Activated CD8-positive, alpha-beta memory T cell treated with anti-CD3 and anti-CD28 coated beads for 36 hours (primary cell): ENCODE measurements around the gene SIPA1L3. TPM values are rescaled to one million over a fixed set of nuclear protein-coding genes. Genes with fewer than 3 reads are reported as not detected.

Source experiments
- CTCF ChIA-PET: fragments of 350-600 bp; sonication (Branson Sonifier 250); formaldehyde crosslinking; loops from one replicate; lab custom pipeline; 2021; ENCODE audit warnings: antibody characterized with exemption; lab: Charles Lee
- POLR2A ChIA-PET: fragments of 350-600 bp; sonication (Branson Sonifier 250); formaldehyde crosslinking; loops from one replicate; lab custom pipeline; 2021; ENCODE audit warnings: antibody characterized with exemption; lab: Charles Lee
- total RNA-seq, 2 experiments: library from RNA; stranded (reverse); gene quantifications; one replicate each; pipeline ENCODE4 v1.2.3, GENCODE V29; 2021

SIPA1L3 gene
- total RNA-seq, 2 experiments from 2014 or later, result 14.0 to 15.3 TPM

DNA sequence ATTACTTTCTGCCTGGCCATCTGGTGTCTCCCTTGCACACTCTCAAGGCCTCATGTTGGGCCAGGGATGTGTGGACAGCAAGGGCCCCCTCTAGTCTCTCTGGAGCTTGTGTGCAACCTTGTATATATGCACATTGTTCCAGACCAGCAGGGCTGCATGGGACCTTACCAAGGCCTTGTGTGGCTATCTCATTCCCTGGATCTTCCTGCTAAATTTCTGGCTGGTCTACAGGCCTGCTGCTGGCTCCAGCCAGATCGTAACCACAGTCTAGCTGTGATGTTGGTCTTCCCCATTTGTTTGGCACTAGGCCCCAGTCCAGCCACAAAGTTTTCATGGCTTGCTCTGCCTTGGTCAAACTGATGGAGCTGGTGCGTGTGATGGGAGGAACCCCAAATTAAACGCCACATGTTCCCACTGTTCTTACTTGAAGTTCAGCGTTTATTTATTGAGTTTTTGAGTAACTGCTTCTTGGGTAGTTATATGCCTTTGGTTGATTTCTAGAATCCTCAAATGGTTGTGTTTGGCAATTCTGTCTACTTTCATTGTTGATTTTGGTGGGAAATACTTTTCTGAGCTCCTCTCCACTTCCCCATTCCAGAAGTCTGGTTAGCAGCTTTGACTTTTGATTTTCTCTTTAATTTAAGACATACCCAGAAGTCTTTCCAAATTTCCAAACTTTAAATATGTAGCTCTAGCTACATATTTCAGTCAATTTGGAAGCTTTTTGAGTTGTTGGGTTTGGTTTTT is 56.4 kb downstream of the SIPA1L3 start:
- ChIA-PET CTCF (interaction anchor here (0.6 kb wide), 1 partner anchor 38 kb away, joined by 5 read pairs; no protein-coding TSS in a partner anchor), POLR2A (interaction anchor here (0.6 kb wide), 1 partner anchor 85 kb away, joined by 7 read pairs; no protein-coding TSS in a partner anchor)

DNA sequence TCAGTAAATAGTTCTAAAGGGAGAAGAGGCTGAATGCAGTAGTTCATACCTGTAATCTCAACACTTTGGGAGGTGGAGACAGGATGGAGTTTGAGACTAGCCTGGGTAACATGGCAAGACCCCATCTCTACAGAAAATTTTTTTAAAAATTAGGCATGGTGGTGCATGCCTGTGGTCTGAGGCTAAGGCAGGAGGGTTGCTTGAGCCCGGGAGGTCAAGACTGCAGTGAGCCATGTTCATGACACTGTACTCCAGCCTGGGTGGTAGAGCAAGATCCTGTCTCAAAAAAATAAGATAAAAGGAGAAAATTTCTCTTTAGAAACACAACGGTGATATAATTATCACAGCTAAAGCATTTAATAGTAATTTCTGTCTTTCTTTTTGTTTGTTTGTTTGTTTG is 57.1 kb downstream of the SIPA1L3 start:
- CTCF ChIA-PET, result no interaction called here

DNA sequence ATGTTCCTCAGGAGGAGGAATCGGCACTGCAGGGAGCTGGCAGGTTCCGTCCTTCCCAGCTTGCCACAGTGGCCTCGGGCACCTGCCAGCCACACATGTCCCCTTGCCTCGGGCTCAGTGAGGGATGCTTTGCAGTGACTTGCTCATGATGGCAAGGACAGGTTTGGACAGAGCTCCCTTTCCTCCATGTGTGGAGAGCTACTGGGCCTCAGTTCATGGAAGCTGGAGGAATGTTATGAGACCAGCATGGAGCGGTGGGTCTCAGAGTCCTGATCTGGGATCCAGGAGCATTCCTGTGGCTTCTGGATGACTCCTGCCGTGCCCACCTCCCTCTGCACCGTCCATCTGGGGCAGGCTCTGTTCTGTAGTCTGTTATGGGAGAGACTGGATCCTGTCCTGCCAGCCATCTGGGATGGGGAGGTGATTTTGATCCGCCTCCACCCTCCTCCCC is 59.2 kb downstream of the SIPA1L3 start:
- ChIA-PET CTCF (no interaction called here), POLR2A (no interaction called here)

More for the DNA sequence above, 57.1 kb downstream of the SIPA1L3 start:
- POLR2A ChIA-PET, result interaction anchor here (0.6 kb wide), 1 partner anchor 84 kb away, joined by 7 read pairs; no protein-coding TSS in a partner anchor

DNA sequence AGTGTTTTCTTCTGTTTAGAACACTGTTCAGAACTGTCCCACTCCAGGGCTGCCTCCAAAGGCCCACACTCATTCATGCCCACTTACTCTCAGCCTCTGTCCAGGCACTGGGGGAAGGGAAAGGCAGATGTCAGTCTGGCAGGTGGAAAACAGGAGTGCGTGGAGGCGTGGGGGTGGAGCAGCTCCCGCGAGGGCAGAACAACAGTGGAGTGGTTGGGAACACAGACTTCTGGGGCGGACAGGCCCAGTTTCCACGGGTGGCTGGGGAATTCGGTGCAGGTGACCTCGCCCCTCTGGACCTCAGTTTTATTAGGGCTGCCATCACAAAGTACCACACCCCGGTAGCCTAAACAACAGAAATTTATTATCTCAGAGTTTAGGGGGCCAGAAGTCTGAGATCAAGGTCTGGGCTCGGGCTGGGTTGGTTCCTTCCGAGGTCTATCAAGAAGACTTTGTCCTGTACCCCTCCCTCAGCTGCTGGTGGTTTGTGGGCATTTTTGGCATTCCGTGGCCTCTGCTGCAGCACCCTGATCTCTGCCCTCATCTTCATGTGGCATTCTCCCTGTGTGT is 59.7 kb downstream of the SIPA1L3 start:
- POLR2A ChIA-PET, result no interaction called here
- CTCF ChIA-PET, result no interaction called here

DNA sequence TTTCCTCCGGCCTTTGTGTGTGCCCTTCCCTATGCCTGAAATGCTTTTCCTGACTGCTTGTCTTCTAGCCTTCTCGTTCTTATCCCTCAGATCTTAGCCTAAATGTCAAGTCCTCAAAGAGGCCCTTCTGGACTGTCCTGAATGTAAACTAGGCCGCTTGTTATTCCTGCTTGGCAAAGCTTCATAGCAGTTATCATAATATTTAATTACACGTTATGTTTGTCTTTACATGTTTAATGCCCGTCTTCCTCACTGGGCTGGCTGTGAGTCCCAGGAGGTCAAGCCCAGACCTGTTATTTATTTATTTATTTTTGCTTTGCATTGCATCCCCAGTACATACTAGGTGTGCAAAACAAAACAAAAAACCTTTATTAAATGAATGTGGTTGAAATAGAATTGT is 62.7 kb downstream of the SIPA1L3 start:
- ChIA-PET CTCF (interaction anchor here (0.5 kb wide), 1 partner anchor 257 kb away, joined by 3 read pairs; no protein-coding TSS in a partner anchor), POLR2A (no interaction called here)

DNA sequence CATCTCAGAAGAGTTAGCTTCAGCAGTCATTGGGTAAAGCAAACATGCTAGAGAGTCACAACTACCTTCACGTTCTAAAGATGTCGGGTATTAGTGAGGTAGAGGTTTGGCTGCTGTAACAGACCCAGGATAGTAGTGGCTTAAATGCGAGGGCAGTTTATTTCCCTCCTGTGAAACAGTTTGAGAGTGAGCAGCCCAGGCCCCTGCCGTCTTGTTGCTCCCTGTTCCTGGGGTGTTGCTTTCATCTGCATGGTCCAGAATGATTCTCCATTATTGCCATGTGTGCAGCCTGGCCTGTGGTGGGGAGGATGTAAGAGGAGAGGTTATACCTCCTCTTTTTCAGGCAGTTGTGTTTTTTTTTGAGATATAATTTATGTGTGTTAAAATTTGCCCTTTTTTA is 63.7 kb downstream of the SIPA1L3 start:
- ChIA-PET CTCF (no interaction called here), POLR2A (no interaction called here)

DNA sequence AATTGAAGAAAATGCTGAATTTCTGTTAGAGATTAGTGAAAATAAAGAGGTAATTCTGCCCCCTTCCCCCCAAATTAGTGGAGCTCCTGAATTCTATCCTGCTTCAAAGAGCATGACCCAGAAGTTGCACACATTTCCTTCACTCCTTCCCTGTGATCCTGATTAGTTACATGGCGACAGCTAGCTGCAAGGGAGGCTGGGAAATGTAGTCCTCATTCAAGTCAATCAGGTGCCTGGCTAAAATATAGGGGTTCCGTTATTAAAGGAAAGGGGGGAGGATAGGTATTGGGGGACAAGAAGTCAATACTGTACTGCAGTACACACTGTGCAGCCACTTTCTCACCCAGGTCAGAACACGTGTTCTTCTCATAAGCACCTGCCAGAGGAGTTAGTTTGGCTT is 65.8 kb downstream of the SIPA1L3 start:
- POLR2A ChIA-PET, result no interaction called here
- CTCF ChIA-PET, result no interaction called here

DNA sequence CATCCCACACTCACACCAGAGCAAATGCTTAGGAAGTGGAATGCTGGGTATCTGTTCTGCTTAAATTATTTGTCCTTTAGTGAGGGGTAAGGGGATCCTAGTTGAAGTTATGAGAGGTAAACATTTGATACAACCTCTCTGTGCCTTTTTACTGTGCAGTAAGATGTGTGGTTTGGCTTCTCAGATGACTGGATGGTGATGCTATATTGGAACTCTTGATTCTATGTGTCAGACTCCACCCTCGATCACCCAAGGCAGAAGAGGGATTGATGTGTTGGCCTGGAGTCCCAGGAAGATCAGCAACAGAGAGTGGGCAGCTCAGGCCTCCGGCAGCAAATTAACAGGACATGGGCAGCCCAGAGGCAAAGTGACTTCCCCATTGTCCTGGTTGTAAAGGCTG is 66.7 kb downstream of the SIPA1L3 start:
- ChIA-PET POLR2A (no interaction called here), CTCF (no interaction called here)

DNA sequence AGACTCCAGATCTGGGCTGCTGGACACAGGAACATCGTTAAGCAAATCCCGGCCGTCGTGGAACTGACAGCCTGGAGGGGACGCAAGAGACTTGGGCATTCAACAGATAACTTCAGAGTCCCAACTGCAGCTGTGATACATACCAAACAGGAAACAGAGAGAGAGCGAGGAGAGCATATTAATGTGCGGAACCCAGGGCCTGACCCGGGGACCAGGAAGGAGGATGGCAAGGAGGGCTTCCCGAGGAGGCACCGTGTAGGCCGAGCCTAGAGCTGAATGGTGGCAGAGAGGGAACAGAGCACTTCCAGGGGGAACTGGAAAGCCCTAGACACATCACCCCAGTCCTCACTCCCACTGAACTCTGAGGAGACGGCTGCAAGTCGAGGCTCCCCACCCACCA is 68.1 kb downstream of the SIPA1L3 start:
- ChIA-PET CTCF (no interaction called here), POLR2A (no interaction called here)

DNA sequence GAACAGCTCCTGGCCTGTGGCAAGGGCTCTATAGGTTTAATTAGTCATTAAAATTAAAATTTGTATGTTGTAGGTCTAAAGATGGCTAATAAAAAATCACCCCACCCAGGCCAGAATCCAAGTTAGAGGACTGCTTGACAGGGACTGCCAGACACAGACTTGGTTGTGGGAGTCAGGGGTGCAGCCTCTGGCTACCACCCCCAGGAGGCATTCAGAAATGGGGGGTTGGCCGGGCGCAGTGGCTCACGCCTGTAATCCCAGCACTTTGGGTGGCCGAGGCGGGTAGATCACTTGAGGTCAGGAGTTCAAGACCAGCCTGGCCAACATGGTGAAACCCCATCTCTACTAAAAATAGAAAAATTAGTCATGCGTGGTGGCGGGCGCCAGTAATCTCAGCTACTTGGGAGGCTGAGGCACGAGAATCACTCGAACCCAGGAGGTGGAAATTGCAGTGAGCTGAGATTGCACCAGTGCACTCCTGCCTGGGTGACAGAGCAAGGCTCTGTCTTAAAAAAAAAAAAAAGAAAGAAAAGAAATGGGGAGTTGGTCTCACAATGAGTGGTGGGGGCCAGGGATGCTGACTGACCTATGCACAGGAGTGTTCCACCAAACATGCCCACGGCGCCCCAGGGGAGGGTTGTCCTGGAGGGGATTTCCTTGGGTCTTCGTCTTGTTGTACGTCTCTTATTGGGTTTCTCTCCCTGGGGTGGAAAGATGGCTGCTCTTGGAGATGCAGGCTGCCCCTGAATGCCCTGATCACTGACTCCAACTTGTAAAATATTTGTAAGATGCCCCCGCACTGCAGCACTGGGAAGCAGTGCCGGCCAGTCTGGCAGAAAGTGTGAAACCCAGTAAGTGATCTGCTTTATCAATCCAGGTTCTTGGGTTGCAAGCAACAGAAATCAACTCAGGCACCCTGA is 68.8 kb downstream of the SIPA1L3 start:
- CTCF ChIA-PET, result interaction anchor here (0.7 to 1.0 kb wide), 2 partner anchors 10 to 544 kb away, joined by 3 to 4 read pairs; no protein-coding TSS in a partner anchor
- POLR2A ChIA-PET, result no interaction called here

DNA sequence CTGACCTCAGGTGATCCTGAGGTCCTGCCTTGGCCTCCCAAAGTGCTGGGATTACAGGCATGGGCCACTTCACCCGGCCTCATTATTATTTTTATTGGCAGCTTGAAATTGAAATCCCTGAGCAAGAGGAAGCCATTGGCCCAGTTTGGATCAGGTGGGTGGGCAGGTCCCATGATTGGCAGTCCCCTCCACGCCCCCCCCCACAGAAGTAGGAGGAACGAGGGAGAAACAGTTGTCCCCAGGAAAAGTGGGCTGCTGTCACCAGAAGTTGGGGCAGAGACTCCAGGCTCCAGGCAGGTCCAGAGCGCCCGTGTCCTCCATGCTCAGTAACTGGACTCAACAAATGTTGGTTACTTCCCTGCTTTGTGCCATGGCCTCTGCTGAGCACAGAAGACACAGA is 70.4 kb downstream of the SIPA1L3 start:
- CTCF ChIA-PET, result no interaction called here
- POLR2A ChIA-PET, result no interaction called here

DNA sequence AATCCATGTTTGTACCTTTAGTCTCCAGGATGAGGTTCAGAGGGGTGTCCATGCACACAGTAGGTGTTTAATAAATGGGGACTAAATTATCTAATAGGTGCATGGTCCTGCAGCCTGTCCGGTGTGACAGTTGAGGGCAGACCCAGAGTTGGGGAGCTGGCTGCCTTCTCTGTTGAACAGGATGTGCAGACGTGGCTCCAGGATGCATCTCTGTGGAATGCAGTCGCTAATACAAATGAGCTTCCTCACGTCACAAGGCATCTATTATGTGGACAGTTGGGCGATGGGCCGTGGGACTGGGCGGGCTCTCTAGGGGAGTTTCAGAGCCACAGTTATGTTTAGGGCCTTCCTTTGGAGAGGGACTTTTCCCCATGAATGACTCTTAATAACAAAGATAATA is 71.0 kb downstream of the SIPA1L3 start:
- POLR2A ChIA-PET, result interaction anchor here (0.5 kb wide), 1 partner anchor 56 kb away, joined by 3 read pairs; no protein-coding TSS in a partner anchor
- CTCF ChIA-PET, result no interaction called here

DNA sequence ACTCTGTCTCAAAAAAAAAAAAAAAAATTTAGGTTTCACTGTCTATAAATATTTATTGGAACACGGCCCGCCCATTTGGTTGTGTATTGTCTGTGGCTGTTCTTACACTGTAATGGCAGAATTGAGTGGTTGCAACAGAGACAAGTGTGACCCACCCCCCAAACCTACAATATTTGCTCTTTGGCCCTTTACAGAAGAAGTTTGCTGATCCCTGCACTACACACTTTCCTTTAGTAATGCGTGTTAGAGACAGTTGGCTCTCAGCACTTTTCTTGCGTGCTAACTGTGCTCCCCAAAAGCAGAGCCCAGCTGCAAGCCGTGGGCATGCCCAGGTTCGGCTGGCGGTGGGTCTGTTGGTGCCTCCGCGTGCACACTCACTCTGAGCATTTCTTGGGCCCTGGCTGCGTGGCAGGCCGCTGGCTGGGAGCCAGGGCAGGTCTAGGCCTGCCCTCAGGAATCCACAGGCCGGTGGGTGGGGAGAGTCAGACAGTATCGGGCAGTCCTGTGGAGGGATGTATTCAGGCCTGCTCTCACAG is 72.6 kb downstream of the SIPA1L3 start:
- ChIA-PET POLR2A (interaction anchor here (0.6 kb wide), 1 partner anchor 98 kb away, joined by 11 read pairs; no protein-coding TSS in a partner anchor), CTCF (no interaction called here)

DNA sequence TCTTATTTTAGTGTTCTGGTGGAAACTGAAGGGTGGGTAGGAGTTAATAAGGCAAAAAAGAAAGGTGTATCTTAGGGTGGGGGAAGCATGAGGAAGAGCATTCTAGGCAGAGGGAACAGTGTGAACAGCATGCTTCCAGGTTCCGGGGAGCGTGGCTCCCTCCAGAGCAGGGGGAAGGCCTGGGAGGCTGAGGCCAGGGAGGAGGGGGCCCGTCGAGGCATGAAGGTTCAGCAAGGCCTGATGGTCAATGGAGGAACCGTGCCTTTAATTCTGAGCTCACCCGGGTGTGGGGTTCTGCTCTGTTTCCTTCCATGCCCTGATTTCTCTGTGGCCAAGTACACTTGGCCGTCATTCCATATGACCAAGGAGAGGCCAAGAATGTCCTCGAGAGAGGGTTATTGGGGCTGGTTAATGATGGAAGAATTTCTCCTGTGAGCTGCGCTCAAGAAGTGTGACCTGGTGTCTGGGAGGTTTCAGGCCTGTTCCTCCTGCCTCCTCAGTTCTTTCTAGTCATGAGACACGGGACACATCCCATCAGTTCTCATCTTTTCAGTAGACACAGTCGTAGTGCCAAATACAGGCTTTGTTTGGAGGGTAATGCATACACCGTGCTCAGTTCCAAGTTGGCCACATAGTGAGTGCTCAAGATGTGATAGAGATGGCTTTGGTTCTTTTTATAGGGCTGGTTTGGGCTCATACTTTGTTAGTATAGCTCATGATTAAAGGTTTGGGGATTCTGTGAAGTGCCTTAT is 73.6 kb downstream of the SIPA1L3 start:
- CTCF ChIA-PET, result no interaction called here
- POLR2A ChIA-PET, result no interaction called here

DNA sequence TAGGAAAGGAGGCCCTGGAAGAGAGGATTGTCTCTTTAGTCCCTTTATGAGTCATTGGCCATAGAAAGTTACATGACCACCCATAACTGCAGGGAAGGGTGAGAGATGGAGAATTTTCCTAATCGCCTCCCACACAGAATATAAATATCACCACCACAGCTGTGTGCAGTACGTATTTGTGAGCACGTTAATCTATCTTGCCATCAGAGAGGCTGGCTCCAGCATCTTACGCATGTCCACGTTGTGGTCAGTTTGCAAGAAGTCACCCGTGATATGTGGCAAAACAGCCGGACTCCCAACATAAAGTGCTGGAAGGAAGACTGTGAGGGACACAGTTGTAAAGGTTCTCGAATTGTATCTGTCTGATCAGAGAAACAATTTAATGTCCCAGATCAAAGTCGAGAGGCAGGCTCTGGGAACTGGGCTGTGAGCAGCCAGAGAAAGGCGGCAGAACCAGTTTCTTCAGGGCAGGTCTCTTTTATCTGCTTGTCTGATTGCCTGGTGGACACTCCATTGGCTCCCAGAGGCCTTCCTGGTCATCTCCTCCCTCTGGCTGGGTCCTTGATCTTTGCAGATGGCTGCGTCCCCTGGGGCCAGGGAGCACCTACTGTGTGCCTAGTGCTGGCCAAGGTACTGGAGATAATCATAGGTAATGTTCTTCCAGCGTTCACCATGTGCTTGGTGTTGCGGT is 74.9 kb downstream of the SIPA1L3 start:
- POLR2A ChIA-PET, result no interaction called here

DNA sequence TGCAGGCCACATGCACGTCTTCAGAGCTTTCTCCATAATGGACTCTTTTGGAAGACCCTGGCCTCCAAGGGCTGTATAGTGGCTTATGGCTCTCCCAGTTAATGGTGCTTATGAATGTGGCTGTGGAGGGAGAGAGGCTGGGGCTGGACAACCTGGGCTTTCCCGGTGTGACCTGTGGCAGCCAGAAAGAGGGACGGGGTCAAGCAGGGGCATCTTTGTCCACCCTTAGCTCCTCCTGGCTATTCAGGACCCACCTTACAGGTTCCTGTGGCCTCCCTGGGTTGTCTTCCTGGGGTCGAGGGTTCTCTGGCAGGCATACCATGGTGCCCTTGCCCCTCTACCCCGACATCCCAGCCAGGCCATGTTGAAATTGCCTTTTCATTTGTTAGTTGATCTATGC is 75.6 kb downstream of the SIPA1L3 start:
- ChIA-PET POLR2A (no interaction called here), CTCF (no interaction called here)

More for the DNA sequence above, 74.9 kb downstream of the SIPA1L3 start:
- CTCF ChIA-PET, result no interaction called here

DNA sequence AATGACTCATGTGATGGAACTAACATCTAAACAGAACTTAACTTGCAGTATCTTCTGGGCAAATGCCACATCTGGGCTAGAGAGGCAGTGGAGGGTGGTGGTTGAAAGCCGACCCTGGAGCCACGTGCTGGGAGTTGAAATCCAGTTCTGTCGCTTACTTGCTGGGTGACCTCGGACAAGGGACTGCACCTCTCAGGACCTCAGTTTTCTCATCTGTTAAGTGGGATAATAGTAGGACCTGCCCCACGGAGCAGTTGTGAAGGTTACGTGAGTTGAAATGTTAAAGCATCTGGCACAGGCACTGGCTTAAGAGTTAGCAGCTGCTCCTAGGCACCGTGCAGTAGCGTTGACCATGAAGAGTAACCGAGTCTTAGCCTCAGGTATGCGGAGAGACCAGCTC is 76.1 kb downstream of the SIPA1L3 start:
- ChIA-PET POLR2A (no interaction called here), CTCF (interaction anchor here (0.7 kb wide), 2 partner anchors 81 to 1070 kb away, joined by 3 read pairs; no protein-coding TSS in a partner anchor)

DNA sequence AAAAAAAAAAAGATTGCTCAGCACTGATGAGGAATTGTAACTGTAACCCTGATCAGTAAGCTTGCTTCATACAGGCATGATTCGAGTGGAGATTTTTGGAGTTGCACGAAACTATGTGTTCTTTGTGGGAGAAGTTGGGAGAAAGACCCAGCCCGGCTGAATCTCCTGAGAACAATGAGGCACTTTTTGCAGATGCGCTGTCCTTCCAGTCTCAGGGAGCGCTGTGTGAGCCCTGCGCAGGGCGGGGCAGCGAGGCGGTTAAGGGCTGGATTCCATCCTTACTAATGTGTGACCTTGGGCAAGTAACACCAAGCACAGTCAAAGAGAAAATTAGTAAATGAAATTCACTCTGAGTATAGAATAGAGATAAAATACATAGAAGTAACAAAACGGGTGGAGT is 76.9 kb downstream of the SIPA1L3 start:
- ChIA-PET POLR2A (no interaction called here), CTCF (interaction anchor here (0.7 kb wide), 2 partner anchors 82 to 1070 kb away, joined by 3 read pairs; no protein-coding TSS in a partner anchor)
